Breast epithelium (tissue), 4 donors: ENCODE data around the gene NCKAP5. TPM values are rescaled to one million over a fixed set of nuclear protein-coding genes. Genes with fewer than 3 reads are reported as not detected.

Source experiments
- DNase-seq, 2 donors: peaks; one replicate each; pipeline ENCODE4 v3.0.0-alpha.2; 2019; ENCODE audit warnings: low spot score in 2 of 2
- H3K27ac ChIP-seq, 2 donors: fragments of 200-600 bp; sonication (generic) in 1 of 2; one replicate each; pipeline ENCODE4 v1.5.1; 2016 to 2019; ENCODE audit warnings: mild to moderate bottlenecking in 1 of 2
- H3K27me3 ChIP-seq, 2 donors: fragments of 200-600 bp; sonication (generic) in 1 of 2; one replicate each; pipeline versions ENCODE4 v1.5.1 to v1.6.0; 2017 to 2019; ENCODE audit warnings: control low read depth in 1 of 2, mild to moderate bottlenecking in 1 of 2
- H3K36me3 ChIP-seq: fragments of 200-600 bp; one replicate; pipeline ENCODE4 v1.5.1; 2019
- H3K4me1 ChIP-seq, 2 donors: fragments of 200-600 bp; sonication (generic); one replicate each; pipeline ENCODE4 v1.5.1; 2016 to 2019; ENCODE audit warnings: control low read depth in 1 of 2
- H3K4me3 ChIP-seq, 3 donors: fragments of 200-600 bp; sonication (generic); 1 replicate in 2 of 3; 2 replicates in 1 of 3; pipeline ENCODE4 v1.5.1; 2016 to 2019; ENCODE audit warnings: mild to moderate bottlenecking in 3 of 3, moderate library complexity in 2 of 3
- H3K9me3 ChIP-seq, 2 donors: fragments of 200-600 bp; sonication (generic) in 1 of 2; one replicate each; pipeline ENCODE4 v1.5.1; 2016 to 2019; ENCODE audit warnings: control low read depth in 1 of 2
- POLR2A ChIP-seq: fragments of 450-650 bp; IDR thresholded peaks from one replicate; pipeline ENCODE4 v1.6.1; 2016; ENCODE audit warnings: antibody characterized with exemption, mild to moderate bottlenecking, moderate library complexity
- POLR2AphosphoS5 ChIP-seq, 3 donors: sonication (generic); formaldehyde crosslinking; IDR thresholded peaks; one replicate each; pipeline ENCODE4 v1.6.1; 2017; ENCODE audit warnings: antibody characterized with exemption in 3 of 3
- intact Hi-C: fragments of 100-400 bp; cut with DNase I; formaldehyde crosslinking; loops from one replicate; pipeline ENCODE4 v1.15.1; 2023; ENCODE audit warnings: low total_unique reads
- total RNA-seq, 3 donors: library from RNA; depleted of rRNA; stranded (reverse); fragments of >200 nt; gene quantifications; one replicate each; pipeline ENCODE4 v1.1.0, GENCODE V29; 2016
- TF ChIP-seq, protein P1 (sequence below), 3 donors: fragments of 450-650 bp; IDR thresholded peaks; one replicate each; pipeline ENCODE4 v1.5.1; 2016 to 2017; ENCODE audit warnings: antibody characterized with exemption in 3 of 3, mild to moderate bottlenecking in 3 of 3, moderate library complexity in 3 of 3

Gene NCKAP5
- total RNA-seq, 3 donors from 2014 or later: 1.1 to 10.5 (median 6.1) TPM

DNA sequence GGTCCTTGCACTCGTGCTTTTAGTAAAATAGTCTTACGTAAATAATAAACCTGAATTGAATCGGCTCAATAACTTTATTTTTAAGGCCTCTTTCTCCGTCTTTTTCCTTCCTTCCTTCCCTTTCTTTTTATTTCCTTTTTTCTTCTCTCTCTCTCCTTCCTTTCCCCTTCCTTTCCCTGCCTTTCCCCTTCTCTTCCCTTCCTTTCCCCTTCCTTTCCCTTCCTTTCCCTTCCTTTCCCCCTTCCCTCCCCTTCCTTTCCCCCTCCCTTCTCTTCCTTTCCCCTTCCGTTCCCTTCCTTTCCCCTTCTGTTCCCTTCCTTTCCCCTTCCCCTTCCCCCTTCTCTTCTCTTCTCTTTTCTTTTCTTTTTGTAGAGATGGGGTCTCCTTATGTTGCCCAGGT is 121.0 kb downstream of the NCKAP5 start:
- TF ChIP-seq, protein P1, sequence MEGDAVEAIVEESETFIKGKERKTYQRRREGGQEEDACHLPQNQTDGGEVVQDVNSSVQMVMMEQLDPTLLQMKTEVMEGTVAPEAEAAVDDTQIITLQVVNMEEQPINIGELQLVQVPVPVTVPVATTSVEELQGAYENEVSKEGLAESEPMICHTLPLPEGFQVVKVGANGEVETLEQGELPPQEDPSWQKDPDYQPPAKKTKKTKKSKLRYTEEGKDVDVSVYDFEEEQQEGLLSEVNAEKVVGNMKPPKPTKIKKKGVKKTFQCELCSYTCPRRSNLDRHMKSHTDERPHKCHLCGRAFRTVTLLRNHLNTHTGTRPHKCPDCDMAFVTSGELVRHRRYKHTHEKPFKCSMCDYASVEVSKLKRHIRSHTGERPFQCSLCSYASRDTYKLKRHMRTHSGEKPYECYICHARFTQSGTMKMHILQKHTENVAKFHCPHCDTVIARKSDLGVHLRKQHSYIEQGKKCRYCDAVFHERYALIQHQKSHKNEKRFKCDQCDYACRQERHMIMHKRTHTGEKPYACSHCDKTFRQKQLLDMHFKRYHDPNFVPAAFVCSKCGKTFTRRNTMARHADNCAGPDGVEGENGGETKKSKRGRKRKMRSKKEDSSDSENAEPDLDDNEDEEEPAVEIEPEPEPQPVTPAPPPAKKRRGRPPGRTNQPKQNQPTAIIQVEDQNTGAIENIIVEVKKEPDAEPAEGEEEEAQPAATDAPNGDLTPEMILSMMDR (IDR thresholded peaks at IDR 0.05): no peak
- no peak for TF ChIP-seq POLR2AphosphoS5 (IDR thresholded peaks at IDR 0.05)
- no peak for TF ChIP-seq POLR2A
- no peak for DNase-seq
- no peak overlapping the region for H3K4me3 ChIP-seq
- H3K27ac ChIP-seq: no peak overlapping the region
- no peaks in the 10 kb centered on the region for H3K27me3 ChIP-seq
- H3K36me3 ChIP-seq: no peaks in the 10 kb centered on the region
- no peaks in the 10 kb centered on the region for H3K9me3 ChIP-seq
- intact Hi-C loops: no loop called here
- H3K4me1 ChIP-seq: no peaks in the 10 kb centered on the region

DNA sequence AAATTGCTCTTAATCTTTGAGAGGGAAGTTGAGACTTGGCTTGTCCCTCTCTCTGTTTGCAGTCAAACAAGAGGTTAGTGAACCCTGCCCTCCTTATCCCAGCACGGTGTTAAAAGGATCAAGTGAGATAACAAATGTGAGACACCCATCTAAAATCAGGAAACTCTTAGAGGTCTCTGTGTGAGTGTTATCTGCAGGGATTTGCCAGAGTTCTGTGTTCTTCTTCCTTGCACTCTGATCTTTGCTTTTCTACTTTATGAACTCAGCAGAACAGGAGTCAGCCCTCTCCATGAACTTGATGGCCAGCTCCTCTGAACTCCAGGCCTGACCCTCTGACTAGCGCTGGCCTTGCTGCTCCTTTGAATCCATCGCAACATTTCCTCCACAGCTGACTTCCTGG is 123.8 kb downstream of the NCKAP5 start:
- intact Hi-C loops: no loop called here
- Histone ChIP-seq H3K4me3 (no peak overlapping the region), H3K4me1 (no peaks in the 10 kb centered on the region), H3K9me3 (no peaks in the 10 kb centered on the region), H3K27ac (no peak overlapping the region), H3K27me3 (no peaks in the 10 kb centered on the region), H3K36me3 (no peaks in the 10 kb centered on the region)
- TF ChIP-seq POLR2A: no peak
- TF ChIP-seq, protein P1 (IDR thresholded peaks at IDR 0.05): no peak
- TF ChIP-seq POLR2AphosphoS5 (IDR thresholded peaks at IDR 0.05): no peak
- no peak for DNase-seq

DNA sequence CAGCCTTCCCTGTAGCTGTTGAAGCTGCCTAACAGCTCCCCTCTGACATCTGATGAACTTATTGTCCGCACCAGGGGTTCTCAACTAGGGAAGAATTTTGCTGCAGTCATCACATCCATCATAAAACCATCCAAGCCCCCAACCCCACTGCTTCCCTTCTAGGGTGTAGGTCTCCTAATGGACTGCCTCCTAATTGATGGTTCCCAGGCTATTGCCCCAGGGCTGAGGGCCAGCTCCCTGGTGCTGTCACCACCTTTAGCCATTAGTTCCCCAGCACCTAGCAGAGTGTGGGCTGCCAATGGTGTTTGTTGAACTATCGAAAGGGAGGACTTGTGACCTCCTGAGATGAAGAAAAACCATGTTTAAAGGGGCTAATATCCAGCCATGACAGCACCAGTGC is 125.9 kb downstream of the NCKAP5 start:
- no peak for DNase-seq
- H3K4me1 ChIP-seq: no peaks in the 10 kb centered on the region
- no peak for TF ChIP-seq POLR2AphosphoS5 (IDR thresholded peaks at IDR 0.05)
- TF ChIP-seq, protein P1 (IDR thresholded peaks at IDR 0.05): no peak
- TF ChIP-seq POLR2A: no peak
- H3K27ac ChIP-seq: no peak overlapping the region
- intact Hi-C loops: no loop called here
- H3K4me3 ChIP-seq: no peak overlapping the region
- H3K9me3 ChIP-seq: no peaks in the 10 kb centered on the region
- no peaks in the 10 kb centered on the region for H3K36me3 ChIP-seq
- no peaks in the 10 kb centered on the region for H3K27me3 ChIP-seq

DNA sequence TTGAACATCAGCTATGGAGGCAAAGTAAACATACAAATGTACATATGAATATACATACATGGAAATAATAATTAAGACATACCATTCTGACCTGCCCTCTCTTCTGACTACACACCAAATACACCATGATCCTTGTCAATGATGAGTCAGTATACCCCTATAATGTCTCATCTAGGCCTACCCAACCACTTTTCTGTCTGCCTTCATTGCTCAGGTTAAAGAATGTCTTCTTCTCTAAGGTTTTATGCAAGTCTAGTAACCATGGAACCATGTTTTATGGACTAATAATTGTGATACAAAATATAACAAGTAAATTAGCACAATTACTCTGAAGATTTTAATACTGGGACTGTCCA is 128.7 kb downstream of the NCKAP5 start:
- intact Hi-C loops: no loop called here
- Histone ChIP-seq H3K4me1 (peaks cover 0 to 6% of the 10 kb centered on the region in 2 donors), H3K9me3 (no peaks in the 10 kb centered on the region), H3K27me3 (no peaks in the 10 kb centered on the region), H3K36me3 (no peaks in the 10 kb centered on the region), H3K4me3 (no peak overlapping the region), H3K27ac (no peak overlapping the region)
- no peak for DNase-seq
- TF ChIP-seq, protein P1 (IDR thresholded peaks at IDR 0.05): no peak
- TF ChIP-seq POLR2A (no peak), POLR2AphosphoS5 (IDR thresholded peaks at IDR 0.05) (no peak)

DNA sequence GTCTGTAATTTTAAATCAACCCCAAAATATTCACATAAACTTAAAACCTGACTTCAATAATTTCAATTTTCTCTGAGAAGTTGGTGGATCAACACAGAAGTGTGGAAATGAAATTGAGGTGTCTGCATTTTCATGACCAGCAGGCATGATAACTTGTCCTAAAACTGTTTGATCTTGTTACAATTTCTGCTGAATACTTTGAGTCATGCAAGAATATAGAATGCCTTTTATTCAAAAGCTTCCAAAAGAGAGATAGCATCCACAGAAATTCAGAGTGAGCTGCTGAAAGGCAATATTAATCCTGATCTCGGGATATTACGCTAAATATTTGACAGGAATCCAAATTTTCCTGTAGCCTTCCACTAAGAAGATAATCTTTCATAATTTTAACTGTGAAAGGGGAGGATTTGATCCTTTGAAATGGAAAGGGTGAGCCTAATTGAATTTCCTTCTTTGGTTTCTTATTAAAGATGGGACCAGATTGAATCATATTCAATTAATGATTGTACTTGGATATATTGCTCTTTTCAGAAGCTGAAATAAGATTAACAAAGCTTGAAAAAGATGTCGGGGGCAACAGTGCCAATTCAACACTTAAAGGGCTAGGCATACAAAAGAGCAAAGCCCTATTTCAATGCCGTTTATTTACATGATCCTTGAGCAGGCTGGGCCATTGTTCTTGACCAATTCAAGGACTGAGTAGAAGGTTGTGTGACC is 129.3 kb downstream of the NCKAP5 start:
- Histone ChIP-seq H3K9me3 (no peaks in the 10 kb centered on the region), H3K4me1 (peaks cover 0 to 6% of the 10 kb centered on the region in 2 donors), H3K4me3 (no peak overlapping the region), H3K27me3 (no peaks in the 10 kb centered on the region), H3K27ac (no peak overlapping the region), H3K36me3 (no peaks in the 10 kb centered on the region)
- TF ChIP-seq, protein P1 (IDR thresholded peaks at IDR 0.05): no peak
- TF ChIP-seq POLR2AphosphoS5 (IDR thresholded peaks at IDR 0.05) (no peak), POLR2A (no peak)
- DNase-seq: no peak
- intact Hi-C loops: no loop called here
